NCI-H82 treated with DMSO at 0.1 percent for 48 hours (cell line): Measurements from ENCODE around the gene CCL3.
"Not testable (repeated sequence)": the region's sequence is repeated elsewhere in the genome, so short reads cannot be mapped to it uniquely, and the experiment has no call there.

Experiments used
- DNase-seq: peaks from one replicate; lab custom pipeline; 2025; ENCODE audit not compliant: unreplicated experiment; lab: John Stamatoyannopoulos, UW

The CCL3 gene

DNA sequence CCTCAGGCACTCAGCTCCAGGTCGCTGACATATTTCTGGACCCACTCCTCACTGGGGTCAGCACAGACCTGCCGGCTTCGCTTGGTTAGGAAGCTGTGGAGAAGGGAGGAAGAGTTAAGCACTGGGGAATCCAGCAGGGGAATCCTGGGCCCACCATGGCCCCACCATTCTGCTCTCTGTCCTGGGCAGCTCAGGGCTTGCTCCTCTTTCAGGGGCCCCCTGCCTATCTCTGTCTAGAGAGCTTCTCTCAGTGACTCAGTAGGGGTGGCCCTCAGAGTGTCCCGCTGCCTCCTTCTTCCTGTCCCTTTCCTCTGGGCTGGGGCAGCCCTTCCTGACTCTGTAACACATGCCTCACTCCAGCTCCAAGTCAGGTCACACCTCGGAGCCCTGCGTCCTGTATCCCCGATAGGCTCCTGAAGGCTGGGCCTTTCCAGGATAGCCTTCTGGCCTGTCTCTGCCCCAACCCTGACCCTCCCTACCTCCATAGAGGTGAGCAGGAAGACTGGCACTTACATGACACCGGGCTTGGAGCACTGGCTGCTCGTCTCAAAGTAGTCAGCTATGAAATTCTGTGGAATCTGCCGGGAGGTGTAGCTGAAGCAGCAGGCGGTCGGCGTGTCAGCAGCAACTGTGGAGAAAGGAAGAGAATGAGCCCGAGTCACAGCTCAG, 1.1 kb downstream of the CCL3 start:
- DNase-seq = no peak

DNA sequence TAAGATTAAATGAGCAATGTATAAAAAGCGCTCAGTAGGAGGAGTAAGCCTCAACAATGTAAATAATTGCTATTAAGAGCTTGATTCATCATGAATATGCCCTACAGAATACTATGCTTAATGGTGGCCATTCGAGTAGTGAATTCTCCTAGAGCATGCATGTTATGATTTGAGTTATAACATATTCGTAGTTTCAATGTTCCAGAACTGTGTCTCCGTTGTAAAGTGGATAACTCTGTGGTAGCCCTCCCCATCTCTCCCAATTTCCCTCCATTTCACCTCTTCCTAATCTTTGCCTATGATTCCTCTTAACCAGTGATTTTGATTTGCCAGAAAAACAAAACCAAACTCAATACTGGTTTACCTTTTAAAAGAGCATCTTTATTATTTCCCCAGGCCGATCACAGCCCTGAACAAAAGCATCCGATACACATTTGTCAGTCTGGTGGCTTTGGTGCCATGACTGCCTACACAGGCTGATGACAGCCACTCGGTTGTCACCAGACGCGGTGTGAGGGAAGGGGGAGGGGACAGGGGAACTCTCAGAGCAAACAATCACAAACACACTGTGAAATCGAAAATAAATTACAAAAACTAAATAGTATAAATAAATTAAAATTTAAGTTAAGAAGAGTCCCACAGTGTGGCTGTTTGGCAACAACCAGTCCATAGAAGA, 1.9 kb downstream of the CCL3 start:
- not testable (repeated sequence) for DNase-seq

DNA sequence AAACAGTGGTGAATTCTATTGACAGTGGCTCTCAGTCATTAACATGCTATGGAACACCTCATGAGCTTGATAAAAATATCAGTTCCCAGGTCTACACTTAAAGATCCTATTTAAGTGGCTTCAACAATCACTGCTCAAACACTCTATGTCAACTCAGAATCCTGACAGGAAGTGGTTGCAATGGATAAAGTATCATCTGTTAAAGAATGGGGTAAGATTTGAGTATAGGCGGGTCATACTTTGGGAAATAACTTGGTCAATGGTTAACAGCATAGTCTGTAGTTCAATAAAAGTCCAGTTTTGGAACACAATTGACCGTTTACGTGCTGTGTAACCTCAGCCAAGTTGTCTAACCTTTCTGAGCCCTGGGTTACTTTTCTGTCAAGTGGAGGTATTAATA, 2.5 kb downstream of the CCL3 start:
- DNase-seq = not testable (repeated sequence)

- peak; percentile 2 for DNase-seq
Observed at GRCh38 chr17:36086791-36087190, 3.2 kb downstream of the CCL3 start.

- no peak for DNase-seq
Observed at GRCh38 chr17:36085765-36086164, 4.2 kb downstream of the CCL3 start.

DNA sequence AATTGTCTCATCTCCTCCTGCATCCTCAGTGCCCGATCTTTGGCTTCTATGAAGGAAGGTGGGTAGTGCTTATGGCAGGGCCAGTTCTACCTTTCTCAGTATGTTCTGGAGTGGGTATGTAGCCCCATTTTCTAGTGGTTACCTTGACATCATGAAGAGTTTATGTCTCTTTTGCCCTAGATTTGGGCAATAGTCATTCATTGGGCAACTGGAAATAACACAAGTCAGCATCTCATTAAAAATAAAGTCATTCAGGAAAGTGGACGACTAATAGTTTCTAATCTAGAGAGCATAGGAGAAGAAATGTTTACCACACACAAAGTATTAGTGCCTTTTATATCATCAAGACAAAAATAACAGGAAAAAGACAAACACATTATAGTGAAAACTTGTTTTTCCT, 6.3 kb downstream of the CCL3 start:
- not testable (repeated sequence) for DNase-seq

DNA sequence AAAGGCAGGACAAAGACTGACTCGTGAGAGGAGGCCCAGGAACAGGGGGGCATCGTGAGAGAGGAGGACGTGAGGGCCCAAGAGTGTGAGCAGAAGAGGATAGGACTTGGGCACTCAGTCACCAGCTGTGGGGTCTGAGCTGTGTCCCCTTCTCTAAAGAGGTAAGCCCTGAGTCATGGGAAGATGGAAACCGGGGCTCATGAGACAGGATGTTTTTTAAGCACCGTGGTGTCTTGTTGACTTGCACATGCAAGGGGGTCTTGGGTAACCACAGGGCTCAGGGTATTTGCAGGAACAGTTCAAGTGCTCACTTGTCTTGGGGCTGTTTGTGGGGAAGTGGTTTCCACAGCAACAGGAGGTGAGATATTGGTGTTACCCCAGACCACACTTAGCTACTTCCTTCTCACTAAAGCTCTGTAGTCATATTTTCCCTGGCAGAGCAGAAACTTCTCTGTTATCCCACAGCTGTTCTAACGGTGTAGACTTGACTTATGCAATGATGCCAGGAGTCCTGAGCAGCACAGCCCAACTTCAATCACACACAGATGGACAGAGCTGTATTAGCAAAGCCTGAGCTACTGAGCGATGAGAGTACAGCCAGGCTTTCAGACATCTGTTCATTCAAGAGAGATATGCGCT, 7.3 kb downstream of the CCL3 start:
- DNase-seq = not testable (repeated sequence)

GRCh38 chr17:36081681-36082471, 8.1 kb downstream of the CCL3 start:
- not testable (repeated sequence) for DNase-seq

- no peak for DNase-seq
Observed at GRCh38 chr17:36074365-36074764, 15.6 kb downstream of the CCL3 start.

DNA sequence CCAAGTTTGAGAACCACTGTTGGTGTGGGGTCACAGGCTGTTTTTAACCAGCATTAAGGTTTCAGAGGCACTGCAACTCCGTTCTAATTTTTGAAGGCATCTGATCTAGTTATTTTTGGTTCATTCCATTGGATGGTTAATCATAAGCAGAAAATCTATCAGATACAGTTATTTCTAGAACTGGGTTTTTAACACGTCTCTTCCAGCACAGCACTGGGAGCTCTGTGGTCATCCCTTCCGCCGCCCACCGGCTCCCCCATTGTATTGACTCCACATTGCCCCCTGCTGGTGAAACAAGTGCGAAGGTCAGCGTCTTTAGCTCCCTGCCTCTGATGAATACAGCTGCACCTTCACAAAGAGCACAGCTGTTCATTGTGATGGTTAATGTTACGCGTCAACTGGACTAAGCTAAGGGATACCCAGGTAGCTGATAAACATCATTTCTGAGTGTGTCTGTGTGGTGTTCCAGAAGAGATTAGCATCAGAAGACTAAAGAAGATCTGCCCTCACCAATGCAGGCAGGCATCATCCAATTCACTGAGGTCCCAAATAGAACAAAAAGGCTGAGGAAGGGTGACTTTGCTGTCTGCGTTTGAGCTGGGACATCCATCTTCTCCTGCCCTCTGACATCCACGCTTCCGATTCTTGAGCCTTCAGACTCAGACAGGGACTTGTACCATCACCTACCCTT, 17.4 kb downstream of the CCL3 start:
- no peak for DNase-seq

DNA sequence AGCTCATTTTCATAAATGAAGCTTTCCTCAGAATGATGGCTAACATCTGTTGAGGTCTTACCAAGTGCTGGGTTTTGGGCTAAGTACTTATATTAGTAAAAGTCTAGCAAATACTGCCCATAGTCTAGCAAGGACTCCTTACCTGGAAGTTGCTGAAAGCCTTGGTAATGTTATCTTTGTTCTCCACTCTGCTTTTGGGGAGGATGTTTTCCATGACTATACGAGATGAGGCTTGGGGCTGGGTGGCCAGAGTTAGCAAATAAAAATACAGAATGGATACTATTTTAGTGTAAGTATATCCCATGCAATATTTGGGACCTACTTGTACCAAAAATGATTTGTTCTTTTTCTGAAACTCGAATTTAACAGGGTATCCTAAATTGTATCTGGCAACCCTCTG, 18.2 kb downstream of the CCL3 start:
- DNase-seq = no peak

DNA sequence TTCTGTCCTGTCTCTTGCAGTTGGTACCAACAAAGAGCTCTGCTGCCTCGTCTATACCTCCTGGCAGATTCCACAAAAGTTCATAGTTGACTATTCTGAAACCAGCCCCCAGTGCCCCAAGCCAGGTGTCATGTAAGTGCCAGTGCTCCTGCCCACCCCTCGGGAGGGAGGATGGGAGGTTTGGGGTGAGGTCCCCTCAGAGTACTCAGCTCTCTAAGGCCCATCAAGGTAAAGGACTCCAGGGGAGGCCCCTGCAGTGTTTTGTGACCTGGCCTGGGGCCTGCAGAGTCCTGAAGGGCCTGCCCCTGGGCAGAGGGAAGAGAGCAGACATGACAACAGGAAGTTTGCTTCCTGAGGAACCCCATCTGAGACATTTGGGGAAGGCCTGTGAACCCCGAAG, 19.5 kb downstream of the CCL3 start:
- no peak for DNase-seq

DNA sequence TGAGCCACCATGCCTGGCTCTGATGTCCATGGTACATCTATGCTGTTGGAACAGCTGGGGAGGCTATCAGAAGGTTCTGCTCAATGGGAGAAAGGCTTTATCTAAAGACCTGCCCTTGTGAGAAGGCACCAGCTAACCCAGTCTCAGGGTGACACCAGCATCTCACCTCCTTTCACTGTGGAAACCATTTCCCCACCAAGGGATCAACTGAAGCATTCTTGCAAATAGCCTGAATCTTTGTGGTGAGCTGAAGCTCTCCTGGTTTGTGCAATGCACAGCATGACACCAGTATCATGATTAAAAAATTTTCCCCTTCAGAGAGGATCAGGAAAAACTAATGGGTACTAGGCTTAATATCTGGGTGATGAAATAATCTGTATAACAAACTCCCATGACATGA, 20.8 kb downstream of the CCL3 start:
- DNase-seq = no peak

GRCh38 chr17:36068524-36068923, 21.4 kb downstream of the CCL3 start:
- no peak for DNase-seq

DNA sequence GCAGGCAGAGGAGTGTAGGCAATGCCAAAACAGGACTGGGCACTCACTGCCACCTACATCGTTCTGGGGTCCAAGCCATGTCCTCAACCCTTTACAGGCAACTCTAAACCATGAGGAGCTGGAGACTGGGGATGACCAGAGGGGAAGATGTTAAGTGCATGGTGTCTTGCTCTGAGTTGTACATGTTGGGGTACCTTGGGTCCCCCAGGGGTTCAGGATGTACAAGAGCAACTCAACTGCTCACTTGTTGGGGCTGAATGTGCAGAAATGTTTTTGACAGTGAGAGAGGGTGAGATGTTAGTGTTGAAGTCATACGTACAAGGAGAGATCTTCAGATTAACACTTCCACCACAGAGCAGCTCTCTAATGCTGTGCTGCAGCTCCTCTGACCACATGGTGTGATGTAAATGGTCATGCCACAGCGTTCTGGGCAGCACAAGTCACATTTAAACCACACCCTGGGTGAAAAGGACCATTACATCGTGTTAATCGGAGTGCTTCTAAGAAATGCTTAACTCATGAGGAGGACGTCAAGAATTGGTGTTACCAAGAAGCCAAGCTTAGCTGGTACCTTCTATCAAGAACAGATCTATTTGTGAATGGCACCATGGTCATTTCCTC, 23.5 kb downstream of the CCL3 start:
- DNase-seq = no peak

DNA sequence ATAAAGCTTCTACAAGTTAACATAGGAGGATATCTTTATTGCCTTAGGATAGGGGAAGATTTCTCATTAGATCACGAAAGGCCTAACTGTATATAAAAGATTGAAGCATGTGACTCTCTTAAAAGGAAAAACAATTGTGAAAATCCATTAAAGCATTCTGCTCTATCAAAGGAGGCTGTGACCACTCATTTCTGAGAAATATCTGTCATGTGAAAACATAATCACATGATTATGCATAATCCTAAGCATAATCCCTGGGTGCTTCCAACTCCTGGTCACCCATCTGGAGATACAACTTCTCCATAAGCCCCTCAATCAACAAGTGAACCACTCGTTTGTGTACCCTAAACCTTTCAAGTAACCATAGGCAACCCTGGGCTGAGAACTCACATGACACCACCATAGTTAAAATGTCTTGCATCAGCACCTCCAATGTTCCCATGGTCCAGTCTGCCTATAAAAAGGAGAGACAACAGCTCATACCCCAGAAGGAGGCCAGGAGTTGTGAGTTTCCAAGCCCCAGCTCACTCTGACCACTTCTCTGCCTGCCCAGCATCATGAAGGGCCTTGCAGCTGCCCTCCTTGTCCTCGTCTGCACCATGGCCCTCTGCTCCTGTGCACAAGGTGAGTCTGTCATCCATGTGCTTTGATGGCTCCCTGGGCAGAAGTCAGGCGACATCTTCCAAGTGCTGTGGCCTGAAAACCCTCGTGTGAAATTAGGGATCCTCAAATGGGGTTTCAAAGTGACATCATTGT, 26.0 kb downstream of the CCL3 start, which contains the start of gene CCL18:
Gene CCL18, plus strand, starts transcription at position 487 of the 756 bp plus-strand sequence. Its CDS starts 71 bp downstream, at position 558.
- DNase-seq = no peak

- no peak for DNase-seq
Observed at GRCh38 chr17:36060816-36061215, 29.1 kb downstream of the CCL3 start.

DNA sequence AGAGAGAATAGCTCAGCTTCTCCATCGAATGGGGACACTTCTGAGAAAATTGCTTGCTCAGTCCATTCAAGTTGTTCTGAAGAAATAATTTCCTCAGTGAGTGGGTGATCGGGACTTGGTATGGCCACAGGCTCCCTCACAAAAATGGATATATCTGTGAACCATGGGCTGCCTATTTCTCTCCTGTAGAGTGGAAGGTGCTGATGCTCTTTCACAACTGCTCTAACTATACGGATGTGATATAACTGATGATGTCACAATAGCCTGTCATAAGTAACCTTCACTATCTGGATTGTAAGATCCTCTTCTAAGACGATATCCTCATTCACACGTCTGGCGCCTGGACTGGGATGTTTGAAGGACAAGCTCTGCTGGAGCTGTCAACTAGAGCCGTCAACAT, 30.5 kb downstream of the CCL3 start:
- DNase-seq = no peak

DNA sequence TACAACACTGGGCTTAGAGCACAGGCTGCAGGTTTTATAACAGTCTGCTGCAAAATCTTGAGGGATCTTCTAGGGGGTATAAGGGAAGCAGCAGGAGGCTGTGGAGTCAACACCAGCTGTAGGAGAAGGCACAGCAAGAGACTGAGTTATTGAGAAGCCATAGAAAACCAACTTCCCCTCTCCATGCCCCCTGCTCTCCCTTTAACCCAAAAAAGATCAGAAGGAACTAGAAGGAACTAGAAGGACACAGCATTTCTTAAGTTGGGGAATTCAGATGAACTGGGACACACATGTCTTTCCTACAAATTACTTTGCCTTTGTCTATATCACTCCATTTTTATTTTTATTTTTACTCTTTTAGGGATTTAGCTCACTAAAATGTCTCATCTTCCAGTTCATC, 32.0 kb downstream of the CCL3 start:
- DNase-seq = no peak
